Stromal cell of bone marrow (primary cell): Measurements from ENCODE around the gene FANCD2.
"Not testable (repeated sequence)": the region's sequence is repeated elsewhere in the genome, so short reads cannot be mapped to it uniquely, and the experiment has no call there.

ENCODE experiments used
- DNase-seq: peaks from one replicate; pipeline ENCODE4 v3.0.0-alpha.2; 2012; ENCODE audit warnings: low read depth

Gene FANCD2

GRCh38 chr3:10106919-10107318 lies 80.7 kb downstream of the FANCD2 start:
- DNase-seq, result no peak

- DNase-seq, result no peak
These were observed 81.9 kb downstream of the FANCD2 start, which contains the start of gene FANCD2OS for GRCh38 chr3:10108091-10108490. Gene FANCD2OS (minus strand): TSS chr3:10108255. CDS start chr3:10104774, 3,481 bp downstream.

GRCh38 chr3:10115326-10116137 lies 89.3 kb downstream of the FANCD2 start, which contains the start of gene BRK1:
Gene BRK1 (plus strand): TSS chr3:10115675. CDS start chr3:10115702, 27 bp downstream.
- DNase-seq, result peak; percentile 94

GRCh38 chr3:10116138-10116460 lies 89.9 kb downstream of the FANCD2 start:
- DNase-seq, result peak; percentile 8

GRCh38 chr3:10116928-10117327 lies 90.7 kb downstream of the FANCD2 start:
- no peak for DNase-seq

- no peak for DNase-seq
These were observed 93.1 kb downstream of the FANCD2 start for GRCh38 chr3:10119376-10119775.

GRCh38 chr3:10121064-10121463 lies 94.8 kb downstream of the FANCD2 start:
- DNase-seq, result no peak

- no peak for DNase-seq
These were observed 96.5 kb downstream of the FANCD2 start for GRCh38 chr3:10122724-10123123.

- not testable (repeated sequence) for DNase-seq
These were observed 109.6 kb downstream of the FANCD2 start for GRCh38 chr3:10135872-10136271.

- DNase-seq, result no peak
These were observed 110.3 kb downstream of the FANCD2 start for GRCh38 chr3:10136426-10137005.

GRCh38 chr3:10137178-10137577 lies 110.9 kb downstream of the FANCD2 start:
- no peak for DNase-seq

- no peak for DNase-seq
These were observed 114.8 kb downstream of the FANCD2 start for GRCh38 chr3:10140996-10141546.

GRCh38 chr3:10142707-10143560 lies 116.7 kb downstream of the FANCD2 start:
- DNase-seq, result no peak

- DNase-seq, result no peak
These were observed 119.4 kb downstream of the FANCD2 start for GRCh38 chr3:10145685-10146084.

- DNase-seq, result no peak
These were observed 123.0 kb downstream of the FANCD2 start for GRCh38 chr3:10149226-10149625.

GRCh38 chr3:10150987-10151386 lies 124.8 kb downstream of the FANCD2 start:
- DNase-seq, result no peak
